GM18498 (cell line): ENCODE data around the gene RAB1A.

Experiments used
- ATAC-seq: cut with Tn5 transposase; IDR thresholded peaks from one replicate; pipeline ENCODE4 v1.9.1; 2021; ENCODE audit warnings: mild to moderate bottlenecking, moderate library complexity; ENCODE audit not compliant: unreplicated experiment

The RAB1A gene

DNA sequence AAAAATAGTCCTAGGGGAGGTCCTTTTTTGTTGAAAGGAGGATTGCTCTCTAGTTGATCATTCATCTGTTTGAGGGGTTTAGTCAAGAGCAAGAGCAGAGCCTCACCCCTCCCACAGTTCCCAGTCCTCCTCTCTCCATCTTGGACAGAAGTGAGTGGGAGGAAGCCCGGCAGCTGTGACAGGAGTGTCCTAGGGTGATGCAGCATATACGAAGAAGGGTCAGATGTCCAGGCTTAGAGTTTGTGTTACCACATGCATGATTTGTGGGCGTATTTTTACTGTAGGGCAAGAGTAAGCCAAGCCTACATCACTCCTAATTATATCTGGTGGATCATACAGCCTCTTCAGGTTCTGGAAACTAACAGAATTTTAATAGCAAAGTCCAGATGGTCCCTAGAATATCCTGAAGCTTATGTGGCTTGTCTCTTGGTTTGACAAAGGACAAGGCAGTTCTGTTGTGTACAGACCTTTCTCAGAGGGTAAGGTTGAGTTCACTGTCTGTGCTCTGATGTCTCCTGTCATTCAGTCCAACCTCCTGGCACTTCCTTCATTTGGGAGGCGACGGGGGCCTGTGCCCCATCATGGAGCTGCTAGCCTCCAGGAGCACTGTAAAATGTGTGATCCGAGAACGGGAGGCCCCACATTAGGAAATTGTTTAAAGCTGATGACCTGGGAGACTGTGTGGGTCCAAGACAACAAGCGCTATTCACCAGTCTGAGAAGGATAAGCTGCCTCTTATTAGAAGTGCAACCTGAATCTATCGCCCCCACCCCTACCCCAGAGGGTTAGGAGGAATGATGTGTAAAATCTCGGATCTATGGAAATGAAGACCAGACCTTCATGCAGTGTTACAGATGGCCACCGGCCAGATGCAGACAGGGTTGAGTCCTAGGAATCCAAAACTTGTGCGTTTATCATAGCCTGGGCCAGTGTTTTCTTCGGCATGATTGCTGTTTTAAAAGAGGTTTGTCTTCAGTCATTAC lies 66.8 kb downstream of the RAB1A start:
- ATAC-seq = no peak

- no peak for ATAC-seq
Observed at GRCh38 chr2:65061910-65062339, 68.0 kb downstream of the RAB1A start.

DNA sequence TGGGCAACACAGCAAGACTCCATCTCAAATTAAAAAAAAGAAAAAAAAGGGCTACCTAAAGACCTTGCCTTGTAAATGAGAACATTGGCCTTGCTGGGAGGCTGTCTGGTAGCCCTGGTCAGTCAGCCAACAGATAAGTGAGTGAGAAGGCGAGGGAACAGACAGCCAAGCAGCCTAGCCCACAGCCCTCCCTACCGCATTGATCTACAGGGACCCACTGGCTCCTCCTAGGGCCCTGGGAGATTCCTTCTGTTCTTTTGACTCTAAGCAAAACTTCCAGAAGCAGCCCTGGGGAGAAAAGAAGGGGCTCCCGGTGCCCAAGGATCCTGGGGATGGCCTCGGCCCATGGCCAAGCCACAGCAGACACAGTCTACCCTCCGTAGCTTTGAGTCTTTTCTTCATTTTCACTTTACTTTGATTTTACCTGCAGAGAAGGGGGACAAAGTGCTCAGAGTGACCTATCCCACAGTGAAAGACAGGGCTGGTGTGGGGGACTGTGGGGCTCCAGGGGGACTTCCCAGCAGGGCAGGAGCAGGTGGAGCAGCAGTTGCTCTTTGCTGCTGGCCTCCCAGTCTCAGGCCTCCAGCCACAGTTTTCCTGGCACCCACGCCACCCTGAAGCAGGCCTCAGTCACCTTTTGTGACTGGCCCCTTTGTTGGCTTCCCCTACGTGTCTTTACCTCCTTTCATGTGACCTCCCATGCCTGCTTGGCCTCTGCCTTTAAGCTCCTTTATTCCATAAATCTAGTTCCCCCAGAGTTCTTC lies 68.6 kb downstream of the RAB1A start:
- ATAC-seq = no peak

- no peak for ATAC-seq
Observed at GRCh38 chr2:65059071-65059470, 70.8 kb downstream of the RAB1A start.

GRCh38 chr2:65057391-65058052 lies 72.4 kb downstream of the RAB1A start:
- ATAC-seq = no peak

- no peak for ATAC-seq
Observed at GRCh38 chr2:65057054-65057375, 72.9 kb downstream of the RAB1A start.

GRCh38 chr2:65056215-65057053 lies 73.5 kb downstream of the RAB1A start, which contains the start of gene CEP68:
Gene CEP68, plus strand, starts transcription at chr2:65056416. Its CDS starts 13,029 bp downstream, at chr2:65069445.
- ATAC-seq = peak; percentile 85

DNA sequence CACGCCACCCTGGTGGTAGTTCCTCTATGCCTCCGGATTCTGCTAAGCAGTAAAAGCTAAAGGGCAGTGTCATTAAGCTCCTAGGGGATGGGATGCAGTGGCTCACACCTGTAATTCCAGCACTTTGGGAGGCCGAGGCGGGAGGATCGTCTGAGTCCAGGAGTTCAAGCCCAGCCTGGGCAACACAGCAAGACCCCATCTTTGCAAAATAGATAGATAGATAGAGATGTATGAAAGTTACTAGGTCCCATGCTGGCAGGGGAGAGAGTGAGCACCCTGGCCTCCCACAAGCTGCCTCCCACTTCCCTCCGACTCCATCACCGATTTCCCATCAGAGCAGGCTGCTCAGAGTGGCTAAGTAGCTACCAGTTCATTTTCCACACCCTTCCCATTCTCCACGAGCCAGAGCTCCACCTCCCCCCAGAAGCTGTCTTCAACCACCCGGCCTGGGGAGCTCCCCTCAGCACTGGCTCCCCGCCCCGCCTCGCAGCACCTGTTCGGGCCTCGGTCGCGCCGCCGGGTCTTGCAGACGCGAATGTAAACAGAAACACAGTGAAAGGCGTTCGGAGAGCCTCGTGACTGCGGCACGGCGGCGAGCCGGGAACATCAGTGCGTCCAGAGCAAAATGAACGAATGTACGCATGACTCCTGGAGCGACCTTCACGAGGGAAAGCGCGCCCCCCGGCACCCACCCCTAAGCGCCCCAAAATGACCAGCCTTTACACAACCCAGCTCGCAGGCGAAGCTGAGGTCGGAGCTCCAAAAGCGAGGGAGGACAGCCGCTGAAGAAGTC lies 74.3 kb downstream of the RAB1A start:
- ATAC-seq = peak; percentile 36

DNA sequence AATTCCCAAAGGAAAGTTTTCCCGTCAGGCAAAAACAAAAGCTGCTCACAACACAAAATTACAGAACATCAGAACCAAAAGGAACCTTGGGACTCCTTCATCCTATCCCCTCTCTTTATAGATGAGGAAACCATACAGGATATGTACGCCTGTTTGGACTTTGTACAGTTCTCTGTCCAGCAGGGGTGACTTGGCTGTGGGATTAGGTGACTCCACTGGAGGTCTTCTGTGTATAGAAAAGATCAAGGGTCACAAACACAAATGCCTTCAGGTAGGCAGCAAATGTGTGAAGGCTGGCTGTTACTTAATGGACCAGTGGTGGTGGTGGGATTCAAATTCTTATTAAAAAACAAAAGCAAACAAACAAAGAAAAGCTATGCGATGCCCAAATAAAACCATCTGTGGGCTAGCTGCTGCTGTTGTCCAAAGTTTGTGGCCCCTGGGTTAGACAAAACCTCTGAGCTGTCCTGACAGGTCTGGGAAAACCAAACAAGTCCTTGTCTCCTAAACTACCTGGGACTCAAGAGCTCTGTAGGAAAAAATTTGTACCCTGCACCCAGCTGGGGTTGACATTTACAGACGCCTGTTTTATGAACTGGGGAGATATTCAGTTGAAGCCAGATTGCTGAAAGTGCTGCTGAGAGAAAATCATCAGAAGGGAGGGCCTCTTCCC lies 75.0 kb downstream of the RAB1A start:
- ATAC-seq = no peak

- ATAC-seq = peak; percentile 57
Observed at GRCh38 chr2:65053199-65053598, 76.7 kb downstream of the RAB1A start.

- ATAC-seq = no peak
Observed at GRCh38 chr2:65050931-65051330, 79.0 kb downstream of the RAB1A start.

GRCh38 chr2:65049010-65049639 lies 80.8 kb downstream of the RAB1A start:
- no peak for ATAC-seq

GRCh38 chr2:65046633-65047407 lies 83.1 kb downstream of the RAB1A start:
- ATAC-seq = no peak

DNA sequence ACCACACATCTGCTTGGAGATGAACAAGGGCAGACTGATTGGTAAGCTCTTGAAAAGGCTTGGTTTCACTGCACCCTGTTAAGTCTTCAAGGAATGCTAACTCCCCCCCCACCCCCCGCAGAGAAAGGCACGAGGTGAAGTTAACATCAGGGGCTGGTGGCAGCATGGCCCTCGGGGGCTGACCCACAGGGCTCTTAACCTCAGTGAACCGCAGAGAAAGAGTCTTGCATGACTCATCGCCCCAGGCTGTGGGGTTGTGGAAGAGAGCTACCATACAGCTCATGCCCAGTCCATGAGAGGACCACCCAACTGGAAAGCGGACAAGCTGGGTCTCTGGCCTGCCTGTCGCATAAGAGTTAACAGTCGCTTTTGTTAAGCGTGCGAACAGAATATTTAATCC lies 84.3 kb downstream of the RAB1A start:
- ATAC-seq = no peak

GRCh38 chr2:65044097-65044735 lies 85.7 kb downstream of the RAB1A start:
- ATAC-seq = no peak

DNA sequence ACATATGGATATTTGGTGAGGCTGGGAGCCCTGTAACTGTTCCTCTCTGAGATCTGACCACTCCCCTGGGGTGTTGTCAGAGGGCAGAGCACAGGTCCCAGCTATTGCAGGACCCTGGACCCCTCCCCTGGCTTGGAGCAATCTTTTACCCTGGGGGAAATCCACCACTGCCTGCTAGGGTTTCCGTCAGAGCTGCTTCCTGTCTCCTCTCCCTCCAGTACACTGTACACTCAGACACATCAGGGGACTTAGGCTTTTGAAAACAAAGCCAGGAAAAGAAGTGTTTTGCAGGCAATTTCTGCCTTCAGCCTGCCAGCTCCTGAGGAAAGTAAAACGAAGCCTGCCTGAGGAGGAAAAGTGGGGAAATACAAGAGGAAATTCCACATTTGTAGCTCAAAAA lies 86.9 kb downstream of the RAB1A start:
- no peak for ATAC-seq
